NCI-H82 treated with DMSO at 0.1 percent for 48 hours (cell line): ENCODE results near the gene POU4F2.
"Not testable (repeated sequence)": the region's sequence is repeated elsewhere in the genome, so short reads cannot be mapped to it uniquely, and the experiment has no call there.

Experiments used
- DNase-seq: peaks from one replicate; lab custom pipeline; 2025; ENCODE audit not compliant: unreplicated experiment; lab: John Stamatoyannopoulos, UW

POU4F2 gene

DNA sequence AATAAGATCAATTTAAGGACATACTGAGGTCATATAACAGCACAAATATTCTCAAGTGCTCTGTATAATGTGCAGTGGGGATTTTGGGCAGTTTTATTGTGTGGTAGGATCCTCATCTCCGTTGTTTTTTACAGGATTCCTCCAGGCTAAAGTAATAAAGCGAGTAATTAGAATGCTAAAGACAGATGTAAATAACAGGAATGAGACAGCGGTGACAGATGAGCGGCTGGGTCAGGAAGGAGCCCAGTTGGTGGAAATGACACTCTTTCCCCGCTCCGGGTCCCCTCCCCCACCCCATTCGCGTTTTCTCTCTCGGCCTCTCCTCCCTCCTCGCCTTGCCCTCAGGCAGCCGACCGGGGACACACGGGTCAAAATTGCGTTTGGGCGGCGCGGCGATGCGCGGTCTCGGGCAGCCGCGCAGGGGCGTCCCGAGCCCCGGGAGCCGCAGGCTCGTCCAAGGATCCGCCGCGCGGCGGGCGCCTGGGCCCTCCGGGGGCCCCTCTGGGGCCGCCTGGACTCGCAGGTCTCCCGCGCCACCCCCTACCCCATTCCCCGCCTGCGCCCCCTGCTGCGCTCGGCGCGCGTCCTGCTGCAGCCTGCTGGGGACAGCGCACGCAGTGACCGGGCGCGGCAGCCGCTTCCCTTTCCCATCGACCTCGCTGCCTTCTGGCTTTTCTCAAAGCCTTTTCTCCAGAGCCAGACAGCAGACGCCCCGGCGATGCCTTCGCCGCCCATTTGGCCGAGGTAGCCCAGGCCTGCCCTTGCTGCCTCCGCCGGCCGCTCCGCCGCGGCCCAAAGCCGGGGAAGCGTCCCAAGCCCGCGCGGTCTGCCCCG lies 16.2 kb downstream of the POU4F2 start:
- DNase-seq, result no peak

DNA sequence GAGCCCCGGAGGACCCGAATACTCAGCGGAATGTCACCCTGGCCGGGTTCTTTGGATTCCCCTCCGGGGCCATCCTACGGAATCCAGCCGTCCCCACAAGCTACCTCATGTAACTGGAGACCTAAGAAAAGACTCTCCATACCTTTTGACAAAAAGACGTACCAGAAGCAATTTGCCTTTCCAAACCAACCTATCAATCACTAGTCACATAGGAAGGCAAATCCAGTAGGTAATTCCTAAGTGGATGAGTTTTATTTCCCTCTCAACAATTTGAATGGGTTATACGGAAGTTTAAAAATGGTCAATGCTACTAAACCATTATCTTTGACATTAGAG lies 16.8 kb downstream of the POU4F2 start:
- DNase-seq, result no peak

DNA sequence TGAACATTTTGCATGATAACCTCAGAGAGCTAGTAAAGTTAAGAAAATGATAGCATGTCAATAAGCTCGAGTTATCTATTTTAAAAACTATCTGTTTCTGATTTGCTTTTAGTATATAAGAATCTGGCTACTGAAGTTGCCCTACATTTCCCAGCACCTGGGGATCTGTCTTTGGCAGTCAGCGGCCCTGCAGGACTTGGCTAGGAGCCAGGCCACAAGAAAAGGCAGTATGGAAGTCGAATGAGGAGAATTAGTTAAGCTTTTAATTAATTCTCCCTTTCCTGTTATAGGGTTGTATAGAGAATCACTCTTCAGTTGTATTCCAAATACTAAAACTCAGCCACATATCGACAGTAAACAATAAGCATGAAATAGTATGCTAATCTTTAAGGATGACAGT lies 22.7 kb downstream of the POU4F2 start:
- no peak for DNase-seq

DNA sequence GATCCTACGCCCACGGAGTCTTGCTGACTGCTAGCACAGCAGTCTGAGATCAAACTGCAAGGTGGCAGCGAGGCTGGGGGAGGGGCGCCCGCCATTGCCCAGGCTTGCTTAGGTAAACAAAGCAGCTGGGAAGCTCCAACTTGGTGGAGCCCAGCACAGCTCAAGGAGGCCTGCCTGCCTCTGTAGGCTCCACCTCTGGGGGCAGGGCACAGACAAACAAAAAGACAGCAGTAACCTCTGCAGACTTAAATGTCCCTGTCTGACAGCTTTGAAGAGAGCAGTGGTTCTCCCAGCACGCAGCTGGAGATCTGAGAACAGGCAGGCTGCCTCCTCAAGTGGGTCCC lies 25.2 kb downstream of the POU4F2 start:
- DNase-seq, result not testable (repeated sequence)

DNA sequence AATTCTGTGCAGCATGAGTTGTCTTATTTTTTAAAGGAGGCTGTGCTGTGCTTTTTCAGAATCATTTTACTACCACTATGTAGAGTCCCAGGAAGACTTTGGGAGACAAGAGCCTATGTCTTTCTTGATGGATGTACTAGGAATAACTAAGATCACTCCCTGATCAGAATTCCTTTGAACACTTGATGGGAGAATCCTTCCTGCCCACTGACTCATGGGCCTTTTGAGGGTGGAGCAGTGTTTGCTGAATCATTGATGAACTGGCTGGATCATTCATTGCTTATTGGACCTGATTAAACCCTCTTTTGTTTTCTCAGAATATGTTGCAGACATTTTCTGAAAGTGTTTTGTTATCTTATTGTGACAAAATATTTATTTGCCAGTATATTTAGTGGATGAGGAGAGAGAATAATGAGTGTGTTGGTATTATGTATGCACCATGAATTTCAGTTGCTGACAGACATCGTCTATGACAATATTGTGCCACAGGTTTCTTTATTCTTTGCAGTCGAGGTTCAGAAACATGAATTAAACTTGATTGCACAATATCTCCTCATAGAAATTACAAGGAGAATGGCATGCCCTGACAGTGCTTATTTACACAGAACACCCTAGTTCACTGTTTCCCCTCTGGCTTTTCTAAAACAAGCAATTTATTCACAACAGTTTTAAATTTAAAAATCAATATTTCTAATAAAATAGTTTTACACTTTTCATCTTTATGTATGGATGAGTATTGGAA lies 36.3 kb downstream of the POU4F2 start:
- no peak for DNase-seq
